T follicular helper cell (primary cell): ENCODE measurements around the gene MOCOS.
"Not testable (repeated sequence)": the region's sequence is repeated elsewhere in the genome, so short reads cannot be mapped to it uniquely, and the experiment has no call there.

Experiments used
- DNase-seq: peaks from one replicate; pipeline ENCODE4 v3.0.0-alpha.2; 2020; ENCODE audit warnings: low read depth

Gene MOCOS

DNA sequence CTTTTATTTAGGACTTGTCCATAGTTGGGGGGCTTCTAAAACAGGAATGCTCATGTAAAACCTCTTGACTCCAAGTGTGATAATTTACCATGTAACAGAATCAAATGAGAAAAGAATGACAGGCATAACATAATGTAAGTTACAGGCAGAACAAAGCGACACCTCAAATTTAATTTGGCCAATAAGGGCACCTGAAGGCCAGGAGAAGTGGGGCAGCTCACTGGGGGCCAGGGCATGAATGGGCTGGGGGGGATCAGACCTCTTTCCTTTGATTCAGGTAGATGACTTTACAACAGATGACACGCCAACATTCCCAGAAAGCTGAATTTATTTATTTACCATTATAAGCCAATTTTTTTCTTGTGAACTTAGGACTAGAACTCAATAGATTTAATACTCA, 14.5 kb downstream of the MOCOS start:
- DNase-seq: no peak

DNA sequence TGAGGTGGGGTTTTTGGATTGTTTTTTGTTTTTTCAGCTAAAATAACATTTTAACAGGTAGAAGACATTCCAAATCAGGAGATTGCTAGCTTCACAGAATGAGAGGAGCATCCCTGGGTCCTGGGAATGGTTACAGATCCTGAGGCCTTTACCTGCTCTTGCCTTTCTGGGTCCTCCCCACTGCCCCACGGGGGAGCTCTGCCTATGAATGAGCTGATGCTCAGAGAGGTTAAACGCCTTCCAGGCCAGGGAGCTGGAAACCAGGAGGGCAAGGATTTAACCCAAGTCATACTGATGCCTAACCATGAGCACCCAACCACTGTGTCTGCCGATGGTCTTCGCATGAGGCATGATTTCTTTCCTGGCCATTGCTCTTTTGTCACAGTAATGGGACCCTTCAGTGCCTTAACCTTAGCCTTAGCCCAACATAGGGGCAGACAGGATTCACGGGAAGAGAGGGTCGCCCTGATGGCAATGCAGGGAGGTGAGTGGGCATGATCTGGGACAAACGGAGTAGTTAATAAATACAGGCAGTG, 16.1 kb downstream of the MOCOS start:
- no peak for DNase-seq

DNA sequence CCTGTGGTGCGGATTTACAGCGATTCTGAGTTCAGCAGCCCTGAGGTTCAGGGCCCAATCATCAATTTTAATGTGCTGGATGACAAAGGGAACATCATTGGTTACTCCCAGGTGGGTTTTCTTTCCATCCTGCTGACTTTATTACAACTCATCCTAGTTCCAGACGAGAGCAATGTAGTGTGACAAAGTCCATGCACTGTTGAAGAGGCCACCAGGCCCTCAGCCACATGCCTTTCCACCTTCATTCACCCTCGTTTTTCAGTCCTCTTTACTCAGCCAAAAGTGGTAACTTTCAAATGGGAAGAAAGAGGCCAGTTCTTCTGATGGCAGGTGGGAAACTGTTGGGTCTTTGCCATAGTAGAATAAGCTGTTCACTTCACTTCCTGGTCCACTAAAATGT, 17.9 kb downstream of the MOCOS start:
- DNase-seq: no peak

DNA sequence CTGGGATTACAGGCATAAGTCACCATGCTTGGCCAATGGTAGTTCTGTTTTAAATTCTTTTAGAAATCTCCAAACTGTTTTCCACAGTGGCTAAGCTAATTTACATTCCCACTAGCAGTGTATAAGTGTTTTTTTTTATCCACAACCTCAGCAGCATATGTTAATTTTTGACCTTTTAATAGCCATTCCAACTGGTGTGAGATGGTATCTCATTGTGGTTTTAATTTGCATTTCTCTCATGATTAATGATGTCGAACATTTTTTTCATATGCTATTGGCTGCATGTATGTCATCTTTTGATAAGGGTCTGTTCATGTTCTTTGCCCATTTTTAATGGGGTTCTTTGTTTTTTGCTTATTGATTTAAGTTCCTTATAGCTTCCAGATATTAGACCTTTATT, 20.0 kb downstream of the MOCOS start:
- no peak for DNase-seq

DNA sequence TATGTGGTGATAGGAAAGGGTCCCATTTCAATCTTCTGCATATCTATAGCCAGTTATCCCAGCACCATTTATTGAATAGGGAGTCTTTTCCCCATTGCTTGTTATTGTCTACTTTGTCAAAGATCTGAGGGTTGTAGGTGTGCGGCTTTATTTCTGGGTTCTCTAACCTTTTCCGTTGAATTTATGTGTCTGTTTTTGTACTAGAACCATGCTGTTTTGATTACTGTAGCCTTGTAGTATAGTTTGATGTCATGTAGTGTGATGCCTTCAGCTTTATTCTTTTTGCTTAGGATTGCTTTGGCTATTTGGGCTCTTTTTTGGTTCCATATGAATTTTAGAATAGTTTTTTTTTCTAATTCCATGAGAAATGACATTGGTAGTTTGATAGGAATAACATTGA, 20.7 kb downstream of the MOCOS start:
- DNase-seq: not testable (repeated sequence)

DNA sequence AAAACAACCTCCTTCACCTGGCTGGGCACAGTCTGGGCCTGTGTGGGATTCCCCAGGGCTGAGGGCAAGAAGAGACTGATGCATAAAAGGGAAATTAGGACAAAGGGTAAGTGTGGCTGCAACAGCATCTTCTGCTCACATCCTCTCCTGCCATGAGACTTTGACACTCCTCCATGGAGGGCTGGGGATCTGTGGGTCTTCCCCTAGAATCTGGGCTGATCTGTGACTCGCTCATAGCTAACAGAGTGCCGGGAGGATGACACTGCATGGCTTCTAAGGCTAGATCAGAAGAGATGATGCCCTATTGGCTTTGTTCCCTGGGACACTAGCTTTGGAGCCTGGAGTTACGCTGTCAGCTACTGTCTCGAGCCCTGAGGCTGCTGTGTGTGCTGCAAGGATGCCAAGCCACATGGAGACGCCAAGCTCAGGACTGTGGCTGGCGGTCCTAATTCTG, 24.3 kb downstream of the MOCOS start:
- DNase-seq: no peak

- no peak for DNase-seq
These were observed 25.2 kb downstream of the MOCOS start for GRCh38 chr18:36212301-36213171.

- no peak for DNase-seq
These were observed 27.5 kb downstream of the MOCOS start for GRCh38 chr18:36214811-36215210.

GRCh38 chr18:36215577-36215976, 28.3 kb downstream of the MOCOS start:
- DNase-seq: no peak

DNA sequence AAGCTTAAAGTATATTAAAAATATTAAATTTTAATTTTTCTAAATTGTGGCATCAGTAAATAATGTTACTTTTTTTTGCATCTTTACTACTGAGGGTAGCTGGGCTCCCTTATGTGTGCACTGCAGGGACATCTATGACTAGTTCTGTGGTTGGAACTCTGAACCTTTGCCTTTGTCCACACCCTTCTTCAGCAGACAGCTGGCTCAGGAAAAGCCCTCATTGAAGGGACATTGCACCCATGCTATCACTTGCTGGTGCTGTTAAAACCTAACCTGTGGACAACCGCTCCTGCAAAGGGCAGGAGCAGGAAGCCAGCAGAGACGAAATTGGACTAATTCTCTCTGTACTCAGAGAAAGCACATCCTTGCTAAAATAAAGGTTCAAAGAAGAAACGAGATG, 30.1 kb downstream of the MOCOS start:
- DNase-seq: no peak

GRCh38 chr18:36229188-36229587, 41.9 kb downstream of the MOCOS start:
- no peak for DNase-seq

DNA sequence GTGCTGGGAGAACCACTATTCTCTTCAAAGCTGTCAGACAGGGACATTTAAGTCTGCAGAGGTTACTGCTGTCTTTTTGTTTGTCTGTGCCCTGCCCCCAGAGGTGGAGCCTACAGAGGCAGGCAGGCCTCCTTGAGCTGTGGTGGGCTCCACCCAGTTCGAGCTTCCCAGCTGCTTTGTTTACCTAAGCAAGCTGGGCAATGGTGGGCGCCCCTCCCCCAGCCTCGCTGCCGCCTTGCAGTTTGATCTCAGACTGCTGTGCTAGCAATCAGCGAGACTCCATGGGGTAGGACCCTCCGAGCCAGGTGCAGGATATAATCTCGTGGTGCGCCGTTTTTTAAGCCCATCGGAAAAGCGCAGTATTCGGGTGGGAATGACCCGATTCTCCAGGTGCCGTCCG, 53.2 kb downstream of the MOCOS start:
- DNase-seq: not testable (repeated sequence)

GRCh38 chr18:36241831-36242230, 54.5 kb downstream of the MOCOS start:
- no peak for DNase-seq

GRCh38 chr18:36247036-36247435, 59.7 kb downstream of the MOCOS start:
- DNase-seq: no peak

GRCh38 chr18:36249392-36249791, 62.1 kb downstream of the MOCOS start:
- no peak for DNase-seq

- no peak for DNase-seq
These were observed 63.5 kb downstream of the MOCOS start for GRCh38 chr18:36250827-36251226.

- no peak for DNase-seq
These were observed 67.9 kb downstream of the MOCOS start for GRCh38 chr18:36255072-36255698.

DNA sequence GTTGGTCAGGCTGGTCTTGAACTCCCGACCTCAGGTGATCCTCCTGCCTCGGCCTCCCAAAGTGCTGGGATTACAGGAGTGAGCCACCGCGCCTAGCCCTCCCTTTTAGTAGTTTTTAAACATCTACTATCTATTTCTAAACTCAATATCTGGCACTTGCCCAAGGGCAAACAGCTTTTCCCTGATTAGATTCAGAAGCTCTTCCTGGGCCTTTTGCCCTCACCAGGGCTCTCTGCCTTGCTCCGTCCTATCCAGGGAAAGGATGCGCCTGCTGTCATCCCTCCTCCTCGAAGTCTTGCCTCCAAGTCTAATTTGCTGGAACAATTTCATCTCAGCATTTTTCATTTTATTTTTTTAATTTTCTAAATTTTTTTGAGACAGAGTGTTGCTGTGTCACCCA, 68.8 kb downstream of the MOCOS start:
- no peak for DNase-seq

DNA sequence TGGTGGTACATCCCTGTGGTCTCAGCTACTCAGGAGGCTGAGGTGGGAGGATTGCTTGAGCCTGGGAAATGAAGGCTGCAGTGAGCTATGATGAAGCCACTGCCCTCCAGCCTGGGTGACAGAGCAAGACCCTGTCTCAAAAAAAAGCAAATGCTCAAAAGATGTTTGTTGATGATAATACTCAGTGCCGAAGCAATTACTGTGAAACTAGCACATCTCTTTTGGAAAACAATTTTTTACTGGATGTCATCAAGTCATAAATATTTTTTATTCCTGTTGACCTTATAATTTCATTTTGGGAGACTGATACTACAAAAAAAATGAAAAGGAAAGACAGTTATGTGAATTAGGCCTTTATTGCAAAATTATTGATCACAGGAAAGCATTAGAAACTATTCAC, 75.7 kb downstream of the MOCOS start:
- DNase-seq: no peak

DNA sequence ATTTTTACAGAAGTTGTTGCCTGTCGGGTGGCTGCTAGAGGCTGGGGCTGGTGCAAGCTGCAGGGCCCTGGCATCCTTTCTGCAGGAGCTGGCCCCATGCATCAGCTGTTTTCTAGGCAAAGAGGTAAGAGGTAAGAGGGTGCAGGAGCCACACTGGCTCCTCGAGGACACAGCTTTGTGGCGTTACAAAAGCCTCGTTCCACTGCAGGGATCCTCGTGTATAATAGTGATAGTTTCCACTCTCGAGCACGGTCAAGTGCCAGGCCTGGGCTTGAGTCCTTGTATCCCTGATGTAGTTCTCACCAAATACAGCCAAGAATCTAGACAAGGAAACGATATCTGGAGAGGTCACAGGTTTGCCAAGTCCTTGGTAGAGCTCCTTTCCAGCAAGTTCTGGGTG, 77.0 kb downstream of the MOCOS start:
- DNase-seq: no peak

GRCh38 chr18:36265015-36265414, 77.7 kb downstream of the MOCOS start:
- no peak for DNase-seq

DNA sequence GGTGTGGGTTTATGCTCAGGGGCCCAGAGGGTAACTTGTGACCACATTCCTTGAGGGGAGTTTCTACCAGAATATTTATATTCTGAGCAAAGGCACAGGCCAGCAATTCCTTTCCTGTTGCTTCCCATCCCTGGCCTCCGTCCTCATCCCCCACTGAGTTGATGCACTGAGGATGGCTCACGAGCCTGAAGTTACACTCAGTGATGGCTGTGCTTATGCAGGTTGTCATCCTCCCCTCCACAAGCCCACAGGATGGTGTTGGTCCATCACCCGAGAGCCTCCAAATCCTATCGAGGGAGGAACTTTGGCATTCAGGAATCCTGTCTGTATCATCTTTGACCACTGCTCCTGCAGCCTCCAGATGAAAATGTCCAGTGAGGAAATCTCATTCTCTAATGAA, 81.9 kb downstream of the MOCOS start:
- no peak for DNase-seq

GRCh38 chr18:36271153-36271552, 83.9 kb downstream of the MOCOS start:
- DNase-seq: no peak
